HepG2 (cell line): Measurements from ENCODE around the gene CNP. TPM values are rescaled to one million over a fixed set of nuclear protein-coding genes. Genes with fewer than 3 reads are reported as not detected.

Source experiments
- FOXK1 ChIP-seq: sonication (generic); formaldehyde crosslinking; IDR thresholded peaks from 2 replicates; pipeline ENCODE4 v1.4.0; 2020; ENCODE audit warnings: low read depth, missing genetic modification reagents, borderline replicate concordance
- HMGXB3 ChIP-seq: sonication (generic); formaldehyde crosslinking; IDR thresholded peaks from 2 replicates; pipeline ENCODE4 v1.4.0; 2020; ENCODE audit warnings: missing genetic modification reagents, borderline replicate concordance
- MTA3 ChIP-seq: sonication (generic); formaldehyde crosslinking; IDR thresholded peaks from 2 replicates; pipeline ENCODE4 v1.4.0; 2020; ENCODE audit warnings: missing genetic modification reagents
- NR2F1 ChIP-seq, 2 experiments: fragments of 450-650 bp in 1 of 2; formaldehyde crosslinking in 1 of 2; IDR thresholded peaks; 2 replicates each; pipeline versions ENCODE4 v1.5.0 to v1.6.1; 2016 to 2020; ENCODE audit warnings: mild to moderate bottlenecking in 1 of 2, missing compliant biosample characterization in 1 of 2, missing genetic modification reagents in 1 of 2, moderate library complexity in 1 of 2
- SNAPC2 ChIP-seq: sonication (generic); formaldehyde crosslinking; IDR thresholded peaks from 2 replicates; pipeline ENCODE4 v1.8.1; 2022; ENCODE audit warnings: mild to moderate bottlenecking, missing genetic modification reagents
- ZBTB8A ChIP-seq: sonication (generic); formaldehyde crosslinking; IDR thresholded peaks from 2 replicates; pipeline ENCODE4 v1.4.0; 2020; ENCODE audit warnings: mild to moderate bottlenecking, low read depth, missing genetic modification reagents, borderline replicate concordance
- ZNF263 ChIP-seq: sonication (generic); formaldehyde crosslinking; IDR thresholded peaks from 2 replicates; pipeline ENCODE4 v1.4.0; 2020; ENCODE audit warnings: missing genetic modification reagents
- ZNF792 ChIP-seq: IDR thresholded peaks from 2 replicates; pipeline ENCODE4 v1.6.1; 2016
- ZSCAN31 ChIP-seq: sonication (generic); formaldehyde crosslinking; IDR thresholded peaks from 2 replicates; pipeline ENCODE4 v1.5.0; 2020; ENCODE audit warnings: low read depth, mild to moderate bottlenecking, missing genetic modification reagents
- ZSCAN5A ChIP-seq: sonication (generic); formaldehyde crosslinking; IDR thresholded peaks from 2 replicates; pipeline ENCODE4 v1.8.0; 2022; ENCODE audit warnings: mild to moderate bottlenecking, missing genetic modification reagents, borderline replicate concordance
- polyA plus RNA-seq, 8 experiments: library from polyadenylated mRNA; depleted of rRNA in 3 of 8; stranded (reverse) in 7 of 8; unstranded in 1 of 8; fragments of >200 nt; fragmentation: Illumina TruSeq in 4 of 8; extraction: Trizol in 4 of 8; gene quantifications; 2 replicates each; pipeline versions ENCODE4 v1.2.1 to v1.2.3, GENCODE V29; 2011 to 2016; ENCODE audit warnings: low read depth in 4 of 8, missing spikeins in 1 of 8, mixed read lengths in 1 of 8; ENCODE audit not compliant: insufficient read depth in 1 of 8
- total RNA-seq, 5 experiments: library from RNA; depleted of rRNA; stranded (reverse); fragments of >200 nt; fragmentation: Illumina TruSeq; extraction: Trizol; gene quantifications; 2 replicates each; pipeline ENCODE4 v1.2.3, GENCODE V29; 2016; ENCODE audit warnings: low read depth in 1 of 5
- TF ChIP-seq, protein P1 (sequence below): sonication (generic); formaldehyde crosslinking; IDR thresholded peaks from 2 replicates; pipeline ENCODE4 v1.4.0; 2020; ENCODE audit warnings: missing genetic modification reagents

The CNP gene
- total and polyA plus RNA-seq, 2 of the 13 experiments (the other 11 are each of a cell fraction or from before 2014, with no cell fraction given) = 97.2 to 161 TPM

DNA sequence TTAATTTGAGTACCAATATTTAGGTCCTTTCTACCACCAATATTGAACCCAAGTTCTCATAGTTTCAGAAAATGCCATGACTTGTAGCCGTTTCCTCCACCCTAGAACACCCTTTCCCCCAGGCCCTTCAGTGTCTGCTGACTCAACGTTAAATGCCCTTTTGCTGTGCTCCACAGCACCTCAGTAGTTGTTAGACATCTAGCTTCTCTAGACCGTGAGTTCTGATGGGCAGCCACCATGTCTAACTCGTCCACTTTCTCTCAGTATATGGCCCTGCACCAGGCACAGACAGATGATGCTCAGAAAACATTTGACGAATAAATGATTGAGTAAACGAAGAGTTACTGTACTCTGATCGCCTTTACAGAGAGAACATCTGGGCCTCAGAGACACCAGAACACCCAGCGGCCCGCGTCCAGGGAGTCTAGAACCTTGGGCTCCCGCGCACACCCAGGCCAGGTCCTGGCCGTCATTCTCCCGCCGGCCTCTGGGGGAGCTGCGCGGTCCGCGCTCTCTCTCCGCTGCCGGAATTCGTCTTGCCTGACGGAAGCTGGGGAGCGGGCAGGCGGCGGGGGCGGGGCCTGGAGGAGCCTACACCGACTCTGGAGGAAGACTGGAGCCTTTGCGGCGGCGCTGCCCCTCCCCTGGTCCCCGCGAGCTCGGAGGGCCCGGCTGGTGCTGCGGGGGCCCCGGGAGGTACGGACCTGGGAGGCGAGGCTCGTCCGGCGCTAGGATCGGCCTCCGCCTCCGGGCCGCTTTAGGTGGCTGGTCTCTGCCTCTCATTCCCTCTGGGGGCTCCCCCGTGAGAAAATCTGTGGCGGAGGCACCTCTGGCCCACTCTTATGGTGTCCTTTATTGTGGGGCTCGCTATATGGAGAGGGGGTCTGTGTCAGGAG lies 53.2 kb downstream of the CNP start, which contains the start of gene NKIRAS2 (continued):
- peak; percentile 93; the same call in 1 of the 2 replicates for TF ChIP-seq HMGXB3
- peak; percentile 57; the same call in 1 of the 2 replicates for TF ChIP-seq ZSCAN5A (CRISPR knock-in tag)
- TF ChIP-seq FOXK1 (CRISPR knock-in tag) = peak; percentile 91
- TF ChIP-seq ZNF263 (CRISPR knock-in tag) = no peak
- TF ChIP-seq MTA3 (CRISPR knock-in tag) = no peak
- TF ChIP-seq ZSCAN31 (CRISPR knock-in tag) = peak; percentile 97
- no peak for TF ChIP-seq SNAPC2 (CRISPR knock-in tag)
- peak; percentile 85; the same call in 1 of the 2 replicates for TF ChIP-seq ZNF792 (CRISPR knock-in tag)
- no peak for TF ChIP-seq ZBTB8A
- TF ChIP-seq NR2F1 (CRISPR knock-in tag; IDR thresholded peaks at IDR 0.05) = no peak
- TF ChIP-seq, protein P1, sequence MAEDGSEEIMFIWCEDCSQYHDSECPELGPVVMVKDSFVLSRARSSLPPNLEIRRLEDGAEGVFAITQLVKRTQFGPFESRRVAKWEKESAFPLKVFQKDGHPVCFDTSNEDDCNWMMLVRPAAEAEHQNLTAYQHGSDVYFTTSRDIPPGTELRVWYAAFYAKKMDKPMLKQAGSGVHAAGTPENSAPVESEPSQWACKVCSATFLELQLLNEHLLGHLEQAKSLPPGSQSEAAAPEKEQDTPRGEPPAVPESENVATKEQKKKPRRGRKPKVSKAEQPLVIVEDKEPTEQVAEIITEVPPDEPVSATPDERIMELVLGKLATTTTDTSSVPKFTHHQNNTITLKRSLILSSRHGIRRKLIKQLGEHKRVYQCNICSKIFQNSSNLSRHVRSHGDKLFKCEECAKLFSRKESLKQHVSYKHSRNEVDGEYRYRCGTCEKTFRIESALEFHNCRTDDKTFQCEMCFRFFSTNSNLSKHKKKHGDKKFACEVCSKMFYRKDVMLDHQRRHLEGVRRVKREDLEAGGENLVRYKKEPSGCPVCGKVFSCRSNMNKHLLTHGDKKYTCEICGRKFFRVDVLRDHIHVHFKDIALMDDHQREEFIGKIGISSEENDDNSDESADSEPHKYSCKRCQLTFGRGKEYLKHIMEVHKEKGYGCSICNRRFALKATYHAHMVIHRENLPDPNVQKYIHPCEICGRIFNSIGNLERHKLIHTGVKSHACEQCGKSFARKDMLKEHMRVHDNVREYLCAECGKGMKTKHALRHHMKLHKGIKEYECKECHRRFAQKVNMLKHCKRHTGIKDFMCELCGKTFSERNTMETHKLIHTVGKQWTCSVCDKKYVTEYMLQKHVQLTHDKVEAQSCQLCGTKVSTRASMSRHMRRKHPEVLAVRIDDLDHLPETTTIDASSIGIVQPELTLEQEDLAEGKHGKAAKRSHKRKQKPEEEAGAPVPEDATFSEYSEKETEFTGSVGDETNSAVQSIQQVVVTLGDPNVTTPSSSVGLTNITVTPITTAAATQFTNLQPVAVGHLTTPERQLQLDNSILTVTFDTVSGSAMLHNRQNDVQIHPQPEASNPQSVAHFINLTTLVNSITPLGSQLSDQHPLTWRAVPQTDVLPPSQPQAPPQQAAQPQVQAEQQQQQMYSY = no peak
